T1000 (cell line): ENCODE data around the gene PHYHD1.

Experiments
- DNase-seq: peaks from one replicate; lab custom pipeline; 2025; ENCODE audit warnings: mixed read lengths; lab: John Stamatoyannopoulos, UW

The PHYHD1 gene

DNA sequence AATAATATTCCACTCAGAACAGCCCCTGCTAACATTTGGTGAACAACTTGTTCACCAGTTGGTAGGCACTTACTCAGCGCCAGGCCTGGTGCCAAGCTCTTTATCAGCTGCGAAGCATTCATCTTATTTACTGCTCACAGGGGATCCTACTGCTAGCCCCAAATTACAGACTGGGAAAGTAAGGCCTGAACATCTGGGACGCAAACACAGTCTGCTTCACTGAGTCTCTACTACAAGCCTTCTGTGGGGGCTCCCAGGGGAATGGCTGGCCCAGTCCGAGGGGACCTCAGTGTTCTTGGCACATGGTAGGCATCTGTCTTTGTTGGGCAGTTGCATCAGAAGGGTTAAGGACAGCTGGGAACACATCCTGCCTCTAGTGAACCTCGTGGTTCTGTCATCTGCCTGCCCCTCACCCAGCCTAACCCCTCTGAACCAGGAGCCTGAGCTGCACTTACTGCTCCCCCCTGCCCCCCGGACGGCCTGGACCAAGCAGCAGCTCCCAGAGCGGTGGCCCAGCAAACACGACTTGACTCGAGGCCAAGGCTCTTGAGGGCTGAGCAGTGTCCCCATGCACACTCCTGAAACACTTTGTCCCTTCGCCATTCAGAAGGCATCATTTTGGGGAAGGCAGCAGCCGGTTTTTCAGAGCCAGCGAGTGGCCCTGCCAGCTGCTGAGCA, at the start of gene PHYHD1:
Gene PHYHD1, plus strand, starts transcription at position 602 of the 678 bp plus-strand sequence. CDS start 1,342 bp downstream, outside the sequence.
- no peak for DNase-seq

DNA sequence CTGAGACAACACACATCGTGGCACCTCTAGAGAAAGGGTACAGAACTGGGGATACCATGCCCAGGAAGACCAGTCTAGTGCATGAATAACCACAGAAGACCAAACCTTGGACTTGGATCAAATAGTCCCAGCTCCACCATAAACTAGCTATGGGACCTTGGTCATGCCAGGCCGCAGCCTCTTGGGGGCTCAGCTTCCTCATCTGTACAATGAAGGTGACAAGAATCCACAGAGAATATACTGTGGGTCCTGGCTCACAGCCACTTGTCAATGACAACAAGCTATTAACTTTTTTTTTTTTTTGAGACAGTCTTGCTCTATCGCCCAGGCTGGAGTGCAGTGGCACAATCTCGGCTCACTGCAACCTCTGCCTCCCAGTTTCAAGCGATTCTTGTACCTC, 42.9 kb upstream of the PHYHD1 start:
- DNase-seq: no peak

DNA sequence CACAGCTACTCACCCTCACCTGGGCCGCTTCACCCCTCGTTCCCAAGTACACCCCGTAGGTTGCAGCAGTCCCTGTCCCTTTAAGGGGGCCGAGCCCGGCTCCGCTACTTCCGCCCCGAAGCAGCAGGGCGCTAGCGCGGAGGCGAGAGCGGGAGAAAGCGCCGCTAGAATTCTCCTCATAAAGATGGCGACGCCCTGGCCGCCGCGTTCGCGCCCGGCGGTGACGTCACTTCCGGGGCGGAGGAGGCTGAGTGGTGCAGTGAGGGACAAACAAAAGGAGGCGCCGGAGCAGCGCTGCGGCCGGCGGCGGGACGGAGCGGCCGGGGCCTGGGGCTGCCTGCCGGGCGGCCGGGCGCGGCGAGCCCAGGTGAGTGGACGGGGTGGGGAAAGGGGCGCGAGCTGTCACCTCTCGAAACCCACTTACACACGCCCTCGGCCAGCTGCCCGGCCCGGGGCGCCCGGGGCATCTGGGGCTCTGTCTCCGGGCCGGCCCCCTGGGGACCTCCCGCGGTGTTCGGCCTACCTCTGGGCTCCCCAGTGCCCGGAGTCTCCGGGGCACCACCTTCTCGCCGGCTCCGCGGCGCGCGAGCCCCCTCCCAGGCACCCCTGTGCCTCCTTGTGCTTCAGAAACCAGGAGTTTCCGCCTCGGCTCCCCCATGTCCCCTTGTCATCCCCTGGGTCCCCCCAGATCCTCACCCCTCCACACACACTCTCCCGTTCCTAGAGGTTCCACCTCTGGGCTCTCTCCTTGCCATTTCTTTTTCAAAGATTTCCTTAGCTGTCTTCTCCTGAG, 38.7 kb upstream of the PHYHD1 start, which contains the start of the genes KYAT1 and LRRC8A:
Gene KYAT1, minus strand, starts transcription at position 67 of the 793 bp plus-strand sequence. CDS start 36,545 bp downstream, outside the sequence.
Gene LRRC8A, plus strand, starts transcription at position 250 of the 793 bp plus-strand sequence. CDS start 25,032 bp downstream, outside the sequence.
- DNase-seq: peak; percentile 89

DNA sequence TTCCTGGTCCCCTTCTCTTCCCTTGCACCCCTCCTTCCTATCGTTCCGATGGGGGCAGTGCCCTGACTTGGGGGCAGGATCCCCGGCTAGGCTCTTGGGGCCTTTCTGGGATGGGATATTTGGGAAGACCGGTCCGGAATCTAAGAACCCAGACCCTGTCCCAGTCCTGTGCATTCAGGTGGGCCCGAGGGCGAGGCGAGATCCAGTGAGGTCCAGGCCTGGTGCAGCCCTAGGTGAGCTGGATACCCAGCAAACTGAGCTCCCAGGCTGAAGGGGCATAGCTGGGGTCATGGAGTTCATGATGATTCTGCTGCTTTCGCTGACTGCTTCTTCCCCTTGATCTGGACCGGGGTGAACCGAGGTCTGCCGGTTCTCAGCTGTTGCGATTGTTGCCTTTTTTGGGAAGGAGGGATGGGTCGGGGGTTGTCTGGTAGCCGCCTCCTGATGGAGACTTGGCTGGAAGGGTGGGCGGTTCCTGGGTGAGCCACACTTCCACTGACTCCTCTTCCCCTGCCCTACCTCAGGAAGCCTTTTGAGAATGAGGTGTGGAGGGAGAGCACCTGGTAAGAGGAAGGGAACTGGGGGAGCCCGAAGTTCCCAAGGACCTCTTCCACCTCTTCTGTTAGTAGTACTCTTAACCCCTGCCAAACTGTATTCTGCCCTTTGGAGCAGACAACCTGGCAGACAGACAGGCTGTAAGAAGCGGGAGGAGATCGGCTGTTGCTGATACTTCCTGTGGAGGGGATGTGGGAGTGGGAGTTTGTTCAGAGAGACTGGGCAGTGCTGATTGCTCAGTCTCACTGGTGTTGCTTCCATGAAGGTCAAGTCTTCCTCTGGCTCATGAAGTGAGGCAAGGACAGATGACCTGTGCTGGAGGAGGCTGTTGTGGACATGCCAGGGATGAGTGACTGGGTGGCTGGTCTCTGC, 37.8 kb upstream of the PHYHD1 start:
- DNase-seq: no peak

DNA sequence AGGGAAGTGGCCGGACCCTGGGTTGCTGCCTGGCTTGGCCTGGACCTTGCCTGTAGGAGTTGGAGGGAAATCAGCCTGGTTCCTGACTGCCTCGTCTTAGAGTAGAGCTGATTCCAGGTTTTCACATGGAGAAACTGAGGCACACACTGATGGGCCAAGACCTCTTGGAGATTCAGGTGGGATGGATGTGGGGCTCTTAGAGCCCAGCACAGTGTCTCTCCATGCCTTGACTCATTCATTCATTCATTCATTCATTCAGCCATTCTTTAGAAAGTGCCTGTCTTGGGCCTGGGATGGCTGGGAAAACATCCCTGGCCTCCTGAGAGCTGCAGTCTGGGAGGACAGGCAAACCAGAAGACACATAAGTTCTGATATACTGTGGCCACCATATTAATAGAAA, 36.6 kb upstream of the PHYHD1 start:
- DNase-seq: no peak

DNA sequence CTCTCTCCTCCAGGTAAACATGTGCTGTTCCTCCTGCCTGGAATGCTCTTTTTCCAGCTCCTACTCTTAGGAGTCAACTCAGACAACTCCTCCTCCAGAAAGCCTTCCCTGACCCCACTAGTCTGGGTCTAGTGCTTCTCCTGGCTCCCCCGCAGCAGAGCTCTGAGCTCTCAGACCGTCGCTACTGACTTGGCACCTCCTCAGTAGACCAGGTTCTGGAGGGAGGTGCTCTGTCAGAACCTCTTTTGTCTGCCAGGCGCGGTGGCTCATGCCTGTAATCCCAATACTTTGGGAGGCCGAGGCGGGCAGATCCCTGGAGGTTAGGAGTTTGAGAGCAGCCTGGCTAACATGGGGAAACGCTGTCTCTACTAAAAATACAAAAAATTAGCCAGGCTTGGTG, 35.4 kb upstream of the PHYHD1 start:
- no peak for DNase-seq

DNA sequence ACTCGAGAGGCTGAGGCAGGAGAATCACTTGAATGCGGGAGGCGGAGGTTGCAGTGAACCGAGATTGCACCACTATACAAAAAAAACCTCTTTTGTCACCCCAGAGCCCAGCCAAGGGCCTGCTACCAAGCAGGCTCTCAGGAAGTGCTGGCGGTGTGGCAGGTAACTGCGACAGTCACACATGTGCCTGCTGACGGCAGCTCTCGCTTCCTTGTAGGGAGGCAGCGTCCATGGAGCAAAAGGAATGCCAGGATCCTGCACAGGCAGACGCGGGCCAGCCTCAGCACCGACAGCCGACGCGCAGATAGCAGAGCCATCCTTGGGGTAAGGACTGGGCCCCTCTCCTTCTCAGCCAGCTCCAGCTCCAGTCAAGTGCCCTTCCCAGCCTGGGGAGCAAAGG, 35.0 kb upstream of the PHYHD1 start:
- DNase-seq: no peak

DNA sequence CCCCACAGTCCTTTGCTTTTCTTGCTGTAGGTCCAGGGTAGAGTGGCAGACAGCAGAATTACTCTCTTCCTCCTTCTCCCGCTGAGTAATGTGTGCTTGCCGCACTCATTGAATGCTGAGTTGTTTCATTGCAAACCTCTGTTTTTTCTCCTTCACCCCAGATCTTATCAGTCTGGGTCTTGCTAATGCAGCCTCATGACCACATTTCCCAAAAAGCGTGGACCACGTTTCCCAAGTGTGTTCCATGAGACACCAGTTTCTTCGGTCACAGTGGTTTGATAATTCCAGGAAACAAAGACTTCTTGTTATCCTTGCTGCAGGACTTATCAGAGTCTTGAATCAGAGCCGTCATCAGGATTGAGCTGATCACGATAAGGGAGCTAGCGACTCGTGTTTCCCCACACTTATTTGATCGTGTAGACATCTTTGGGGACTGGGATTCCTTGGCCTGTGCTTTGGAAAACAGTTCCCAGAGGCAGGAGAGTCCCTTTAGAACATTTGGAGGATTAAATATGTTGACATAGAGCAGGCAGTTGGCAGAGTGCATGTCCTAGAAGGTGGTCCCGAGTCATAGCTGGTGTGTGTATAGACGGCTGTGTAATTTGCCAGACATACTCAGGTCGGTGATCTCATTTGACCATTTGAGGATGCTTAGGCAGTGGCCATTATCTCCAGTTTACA, 34.4 kb upstream of the PHYHD1 start:
- no peak for DNase-seq

DNA sequence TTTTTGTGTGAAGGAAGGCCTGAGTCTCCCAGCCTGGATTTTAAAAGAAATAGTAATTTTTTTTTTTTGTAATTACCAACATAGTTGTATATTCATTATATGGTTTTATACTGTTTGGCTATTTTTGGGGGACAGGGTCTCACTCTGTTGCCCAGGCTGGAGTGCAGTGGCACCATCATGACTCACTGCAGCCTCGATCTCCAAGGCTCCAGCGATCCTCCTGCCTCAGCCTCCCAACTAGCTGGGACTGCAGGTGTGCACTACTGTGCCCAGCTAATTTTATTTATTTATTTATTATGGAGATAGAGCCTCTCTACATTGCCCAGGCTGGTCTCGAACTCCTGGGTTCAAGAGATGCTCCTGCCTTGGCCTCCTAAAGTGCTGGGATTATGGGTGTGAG, 33.7 kb upstream of the PHYHD1 start:
- DNase-seq: no peak

DNA sequence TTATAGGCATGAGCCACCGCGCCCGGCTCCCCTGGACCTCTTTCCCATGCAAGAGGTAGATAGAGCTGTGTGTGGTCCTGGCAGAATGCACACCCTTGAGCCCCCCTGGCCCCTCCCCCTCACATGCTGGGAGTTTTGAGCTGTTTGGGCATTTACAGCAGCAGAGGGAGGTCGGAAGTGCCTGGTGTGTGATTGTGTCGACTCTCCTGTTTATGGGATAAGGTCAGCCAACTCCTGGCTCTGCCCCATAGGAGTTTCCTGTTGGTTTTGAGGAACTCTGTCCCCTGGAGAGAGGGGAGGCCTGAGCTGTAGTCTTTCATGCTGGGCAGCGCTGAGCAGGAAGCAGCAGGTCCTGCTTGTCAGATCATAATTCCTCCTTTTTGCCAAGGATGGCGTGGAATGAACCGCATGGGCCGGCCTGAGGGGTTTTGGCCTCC, 32.9 kb upstream of the PHYHD1 start:
- no peak for DNase-seq

DNA sequence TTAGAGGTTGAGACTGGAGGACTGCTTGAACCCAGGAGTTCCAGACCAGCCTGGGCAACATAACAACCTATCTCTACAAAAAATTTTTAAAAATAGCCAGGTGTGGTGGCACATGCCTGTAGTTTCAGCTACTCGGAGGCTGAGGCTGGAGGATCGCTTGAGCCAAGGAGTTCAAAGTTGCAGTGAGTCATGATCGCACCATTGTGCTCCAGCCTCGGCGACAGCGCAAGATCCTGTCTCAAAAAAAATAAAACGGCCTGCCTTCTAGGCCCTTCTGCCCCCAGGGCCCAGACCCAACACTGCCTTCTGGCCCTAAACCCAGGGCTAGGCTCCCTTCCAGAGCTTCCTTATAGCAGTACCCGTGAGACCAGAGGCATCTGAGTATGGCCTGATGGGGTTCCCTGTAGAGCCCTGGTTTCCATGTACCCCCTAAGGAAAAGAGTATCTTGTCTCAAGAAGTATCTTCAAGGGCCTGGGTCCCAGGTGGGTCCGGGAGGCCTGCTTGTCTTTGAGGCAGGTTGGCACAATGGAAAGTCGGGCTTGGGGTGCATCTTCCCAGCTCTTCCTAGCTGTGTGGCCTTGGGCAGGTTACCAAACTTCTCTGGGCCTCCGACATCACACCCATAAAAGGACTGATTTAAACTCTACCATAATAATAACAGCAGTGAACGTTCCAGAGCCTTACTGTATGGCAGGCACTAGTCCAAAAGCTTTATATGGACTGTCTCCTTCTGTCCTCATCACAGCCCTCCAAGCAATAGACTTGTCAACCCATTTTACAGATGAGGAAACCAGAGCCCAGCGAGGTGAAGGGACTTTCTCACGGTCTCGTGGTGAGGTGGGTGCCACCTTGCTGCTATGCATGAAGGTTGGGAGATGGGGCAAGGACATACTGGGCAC, 29.2 kb upstream of the PHYHD1 start:
- no peak for DNase-seq

DNA sequence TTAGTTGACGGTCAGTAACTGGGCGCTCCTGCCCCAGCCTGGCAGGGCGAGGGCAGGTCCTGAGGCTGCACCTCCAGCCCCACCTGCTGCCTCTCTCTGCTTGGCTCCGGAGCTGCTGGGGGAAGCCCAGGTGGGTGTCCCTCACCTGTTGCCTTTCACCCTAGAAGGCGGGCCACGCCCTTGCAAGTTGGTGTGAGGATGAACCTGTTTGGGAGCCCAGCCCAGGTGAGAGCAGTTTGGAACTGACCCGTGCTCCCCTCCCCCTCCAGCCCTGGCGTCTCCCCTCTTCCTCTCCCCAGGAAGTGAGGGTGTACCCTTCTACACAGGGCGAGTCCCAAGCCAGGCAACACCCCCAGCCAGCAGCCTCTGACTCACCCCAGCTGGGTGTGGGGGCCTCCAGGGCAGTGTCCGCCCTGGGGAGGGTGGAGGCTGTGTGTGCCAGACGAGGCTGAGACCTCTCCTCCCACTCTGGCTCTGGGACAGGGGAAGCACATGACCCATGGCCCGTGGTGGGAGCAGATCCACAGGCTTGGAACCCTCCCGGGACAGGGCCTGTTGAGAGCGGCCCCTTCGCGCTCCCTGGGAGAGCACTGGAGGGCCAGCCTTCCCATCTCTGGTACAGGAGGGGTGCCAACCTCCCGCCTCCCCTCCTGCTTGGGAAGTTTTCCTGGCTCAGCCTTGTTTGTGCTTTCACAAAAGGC, 28.4 kb upstream of the PHYHD1 start:
- peak; percentile 69 for DNase-seq

DNA sequence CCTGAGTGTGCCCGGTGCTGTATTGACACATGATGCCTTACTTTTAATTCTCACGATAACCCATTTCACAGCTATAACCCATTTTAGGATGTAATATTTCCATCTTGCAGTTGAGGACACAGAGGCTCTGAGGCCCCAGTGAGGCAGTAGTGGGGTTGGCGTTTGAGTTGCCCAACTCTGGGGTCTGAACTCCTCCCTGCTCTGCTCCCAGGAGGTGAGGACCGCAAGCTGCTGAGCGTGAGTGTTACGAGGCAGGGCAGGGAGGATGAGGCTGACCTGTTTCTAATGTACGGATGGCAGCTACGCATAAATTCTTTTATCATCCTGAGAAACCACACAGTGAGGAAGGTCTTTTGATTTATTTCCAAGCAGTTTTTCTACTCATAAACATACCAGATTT, 27.4 kb upstream of the PHYHD1 start:
- DNase-seq: no peak

DNA sequence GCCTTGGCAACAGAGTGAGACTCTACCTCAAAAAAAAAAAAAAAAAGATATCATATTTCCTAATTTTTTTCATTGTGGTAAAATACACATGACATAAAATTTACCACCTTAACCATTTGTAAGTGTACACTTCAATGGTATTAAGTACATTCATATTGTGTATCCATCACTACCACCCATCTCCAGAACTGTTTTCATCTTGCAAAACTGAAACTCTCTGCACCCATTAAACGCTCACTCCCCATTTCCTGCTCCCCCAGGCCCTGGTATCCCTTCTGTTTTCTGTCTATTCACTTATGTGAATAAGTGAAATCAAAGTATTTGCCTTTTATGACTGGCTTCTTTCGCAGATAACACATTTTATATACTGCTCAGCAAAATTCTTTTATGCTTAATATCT, 26.0 kb upstream of the PHYHD1 start:
- no peak for DNase-seq

DNA sequence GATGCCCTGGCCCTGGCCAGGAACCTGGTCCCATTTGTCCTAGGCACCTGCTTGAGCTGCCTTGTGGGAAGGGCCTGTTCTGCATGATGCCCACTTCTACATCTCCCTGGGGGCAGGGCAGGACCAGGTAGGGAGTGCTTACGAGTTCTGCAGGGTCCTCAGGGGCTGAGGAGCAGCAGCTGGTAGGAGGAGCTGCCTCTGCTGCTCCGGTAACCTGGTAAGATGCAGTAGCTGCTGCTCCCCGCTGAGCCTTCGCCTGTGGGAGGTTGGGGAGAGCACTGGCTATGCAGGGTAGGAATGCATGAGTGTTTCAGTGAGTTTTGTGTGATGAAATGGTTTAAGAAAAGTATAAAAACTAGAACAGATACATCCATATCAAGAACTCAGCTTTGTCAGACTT, 25.2 kb upstream of the PHYHD1 start:
- no peak for DNase-seq

DNA sequence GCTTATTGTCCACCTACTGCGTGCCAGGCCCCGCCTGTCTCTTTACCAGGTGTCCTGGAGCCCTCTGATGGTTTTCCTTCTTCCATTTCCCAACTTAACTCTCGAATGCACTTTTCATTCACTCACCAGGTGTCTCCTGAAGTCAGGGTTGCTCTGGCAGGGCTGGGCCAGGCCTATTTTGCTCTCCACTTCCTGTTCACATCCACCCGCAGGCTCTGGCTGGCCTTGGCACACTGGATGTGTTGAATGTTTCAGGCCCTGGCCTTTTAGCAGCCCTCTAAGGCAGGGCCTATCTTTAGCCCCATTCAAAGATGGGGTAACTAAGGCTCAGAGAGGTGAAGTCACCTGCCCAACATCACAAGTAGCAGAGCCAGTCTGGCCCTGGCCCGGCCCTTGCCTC, 22.4 kb upstream of the PHYHD1 start:
- DNase-seq: no peak

DNA sequence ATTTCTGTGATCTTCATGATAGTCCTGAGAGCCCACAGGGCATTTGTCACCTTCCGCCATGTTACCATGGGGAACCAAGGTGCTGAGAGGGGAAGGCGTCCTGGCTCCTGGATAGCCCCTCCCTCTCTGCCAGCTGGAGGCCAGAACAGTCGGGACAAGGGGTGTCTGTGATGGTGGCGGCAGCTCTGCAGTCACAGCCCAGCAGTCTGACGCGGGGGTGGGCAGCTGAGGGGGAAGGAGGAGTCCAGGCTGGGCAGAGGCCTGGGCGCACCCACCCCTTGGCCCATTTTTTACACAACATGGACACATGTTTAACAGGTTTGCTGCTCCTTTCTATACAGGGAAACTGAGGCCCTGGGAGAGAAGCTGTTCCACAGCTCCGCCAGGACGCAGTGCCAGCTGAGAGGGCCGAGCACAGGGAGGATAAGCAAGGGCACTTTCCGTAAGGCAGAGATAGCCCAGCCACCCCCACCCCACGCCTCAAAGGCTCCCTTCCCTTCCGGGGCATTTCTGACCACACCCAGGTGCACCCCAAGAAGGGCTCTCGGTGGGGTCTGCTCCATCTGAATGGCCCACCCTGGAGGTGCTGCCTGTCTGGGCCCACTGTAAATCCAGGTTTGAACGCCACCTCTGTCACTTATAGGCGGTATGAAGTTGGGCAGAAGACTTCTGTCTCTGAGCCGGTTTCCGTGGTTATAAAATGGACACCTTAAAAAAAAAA, 21.8 kb upstream of the PHYHD1 start:
- no peak for DNase-seq

DNA sequence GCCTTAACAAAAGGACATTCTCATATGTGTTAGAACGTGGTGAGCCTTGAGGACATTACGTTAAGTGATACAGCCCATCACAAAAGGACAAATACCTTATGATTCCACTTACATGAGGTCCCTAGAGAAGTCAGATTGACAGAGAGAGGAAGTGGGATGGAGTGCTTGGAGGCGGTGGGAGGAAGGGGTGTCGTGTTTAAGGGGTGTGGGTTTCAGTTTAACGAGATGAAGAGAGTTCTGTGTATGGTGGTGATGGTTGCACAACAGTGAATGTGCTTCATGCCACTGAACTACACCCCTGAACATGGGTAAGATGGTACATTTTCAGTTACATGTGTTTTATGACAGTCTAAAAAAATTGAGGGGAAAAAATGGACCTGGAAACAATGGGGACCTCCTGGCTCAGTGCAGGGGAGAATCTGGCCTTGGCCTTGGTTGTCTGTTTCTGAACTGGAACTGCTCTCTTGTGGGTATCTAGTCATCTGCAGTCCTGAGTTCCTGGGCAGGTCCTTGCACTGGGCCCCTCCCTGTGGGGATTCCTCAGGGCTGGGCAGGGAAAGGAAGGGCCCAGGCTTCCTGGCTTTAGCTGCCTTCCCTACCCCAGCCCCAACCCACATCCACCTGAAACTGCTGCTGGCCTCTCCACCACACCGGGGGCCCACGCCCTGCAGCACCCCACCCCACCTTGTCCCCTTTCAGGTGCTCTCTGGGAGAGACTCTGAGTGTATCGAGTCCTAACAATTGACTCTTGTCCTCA, 21.0 kb upstream of the PHYHD1 start:
- no peak for DNase-seq
